Measurements from ENCODE around the gene HBD.
"Not testable (repeated sequence)": the region's sequence is repeated elsewhere in the genome, so short reads cannot be mapped to it uniquely, and the experiment has no call there.

Gene HBD

DNA sequence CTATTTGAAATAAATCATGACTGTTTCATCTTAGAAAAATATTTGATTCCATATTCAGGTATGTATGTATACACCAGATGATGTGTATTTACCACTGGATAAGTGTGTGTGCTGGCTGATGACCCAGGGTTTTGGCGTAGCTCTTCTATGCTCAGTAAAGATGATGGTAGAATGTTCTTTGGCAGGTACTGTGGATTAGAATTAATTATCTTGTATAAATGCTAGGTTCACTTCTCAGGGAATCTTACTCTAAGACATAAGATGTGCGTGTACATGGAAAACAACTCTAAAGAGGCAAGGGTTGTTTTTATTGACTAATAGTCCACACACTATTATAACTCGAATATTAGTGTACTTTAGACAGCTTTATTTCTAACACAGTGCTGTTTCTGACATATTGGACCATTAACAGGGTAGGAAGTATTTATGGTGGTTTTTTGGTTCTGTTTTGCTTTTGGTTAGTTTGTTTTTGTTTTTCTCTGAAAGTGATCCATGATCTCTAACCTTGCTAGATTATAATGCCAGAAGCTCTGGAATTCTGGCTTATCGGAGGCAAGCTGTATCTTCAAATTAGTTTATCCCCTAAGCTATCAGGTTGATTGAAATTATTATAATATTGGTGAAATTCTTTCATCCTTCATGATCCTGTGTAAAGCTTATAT is 16.4 kb upstream of the HBD start:
- no peaks in the 10 kb centered on the region for H3K36me3 ChIP-seq (replicated peaks; ENCODE audit: insufficient read depth, low read length)
- no peaks in the 10 kb centered on the region for H3K9me2 ChIP-seq (replicated peaks; ENCODE audit: insufficient read depth, low read length)
- no peaks in the 10 kb centered on the region for H3K4me1 ChIP-seq (ENCODE audit: low read length)
- no peaks in the 10 kb centered on the region for H3K79me2 ChIP-seq (ENCODE audit: low read length)
- no peak overlapping the region for H3K9ac ChIP-seq (ENCODE audit: low read length)
- H4K20me1 ChIP-seq (ENCODE audit: insufficient read depth, low read length) = no peaks in the 10 kb centered on the region
- no peak for DNase-seq
- H3K27ac ChIP-seq (ENCODE audit: low read length) = no peak overlapping the region
- no peak for TF ChIP-seq EZH2 (optimal IDR thresholded peaks at IDR 0.05; ENCODE audit: low read depth, low read length)
- TF ChIP-seq, protein P1, sequence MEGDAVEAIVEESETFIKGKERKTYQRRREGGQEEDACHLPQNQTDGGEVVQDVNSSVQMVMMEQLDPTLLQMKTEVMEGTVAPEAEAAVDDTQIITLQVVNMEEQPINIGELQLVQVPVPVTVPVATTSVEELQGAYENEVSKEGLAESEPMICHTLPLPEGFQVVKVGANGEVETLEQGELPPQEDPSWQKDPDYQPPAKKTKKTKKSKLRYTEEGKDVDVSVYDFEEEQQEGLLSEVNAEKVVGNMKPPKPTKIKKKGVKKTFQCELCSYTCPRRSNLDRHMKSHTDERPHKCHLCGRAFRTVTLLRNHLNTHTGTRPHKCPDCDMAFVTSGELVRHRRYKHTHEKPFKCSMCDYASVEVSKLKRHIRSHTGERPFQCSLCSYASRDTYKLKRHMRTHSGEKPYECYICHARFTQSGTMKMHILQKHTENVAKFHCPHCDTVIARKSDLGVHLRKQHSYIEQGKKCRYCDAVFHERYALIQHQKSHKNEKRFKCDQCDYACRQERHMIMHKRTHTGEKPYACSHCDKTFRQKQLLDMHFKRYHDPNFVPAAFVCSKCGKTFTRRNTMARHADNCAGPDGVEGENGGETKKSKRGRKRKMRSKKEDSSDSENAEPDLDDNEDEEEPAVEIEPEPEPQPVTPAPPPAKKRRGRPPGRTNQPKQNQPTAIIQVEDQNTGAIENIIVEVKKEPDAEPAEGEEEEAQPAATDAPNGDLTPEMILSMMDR (IDR thresholded peaks at IDR 0.05; ENCODE audit: low read length) = no peak
- no peak for TF ChIP-seq EZH2phosphoT487 (IDR thresholded peaks at IDR 0.05; ENCODE audit: low read length)
- H3K4me2 ChIP-seq (ENCODE audit: low read depth, low read length) = no peak overlapping the region
- H2AFZ ChIP-seq (ENCODE audit: low read length) = no peak overlapping the region
- no peak overlapping the region for H3K4me3 ChIP-seq (ENCODE audit: low read length)
- no peaks in the 10 kb centered on the region for H3K9me3 ChIP-seq (replicated peaks; ENCODE audit: insufficient read depth, low read length)
- H3K27me3 ChIP-seq (replicated peaks; ENCODE audit: insufficient read depth, low read length) = no peaks in the 10 kb centered on the region
- H3F3A ChIP-seq (ENCODE audit: insufficient read depth, low read length) = no peaks in the 10 kb centered on the region

- H4K20me1 ChIP-seq (ENCODE audit: insufficient read depth, low read length); H3K9me3 ChIP-seq (replicated peaks; ENCODE audit: insufficient read depth, low read length); H3K9me2 ChIP-seq (replicated peaks; ENCODE audit: insufficient read depth, low read length); H3K79me2 ChIP-seq (ENCODE audit: low read length); H3K27me3 ChIP-seq (replicated peaks; ENCODE audit: insufficient read depth, low read length); H3K4me3 ChIP-seq (ENCODE audit: low read length); H3F3A ChIP-seq (ENCODE audit: insufficient read depth, low read length); DNase-seq; H2AFZ ChIP-seq (ENCODE audit: low read length); H3K4me1 ChIP-seq (ENCODE audit: low read length); H3K9ac ChIP-seq (ENCODE audit: low read length); H3K36me3 ChIP-seq (replicated peaks; ENCODE audit: insufficient read depth, low read length); H3K4me2 ChIP-seq (ENCODE audit: low read depth, low read length); H3K27ac ChIP-seq (ENCODE audit: low read length): not testable (repeated sequence)
These were observed 15.6 kb upstream of the HBD start, which contains the start of gene HBG1 for GRCh38 chr11:5249807-5250396. TSS of gene HBG1 (minus strand) at chr11:5249857. CDS start at chr11:5249804, 53 bp downstream.

DNA sequence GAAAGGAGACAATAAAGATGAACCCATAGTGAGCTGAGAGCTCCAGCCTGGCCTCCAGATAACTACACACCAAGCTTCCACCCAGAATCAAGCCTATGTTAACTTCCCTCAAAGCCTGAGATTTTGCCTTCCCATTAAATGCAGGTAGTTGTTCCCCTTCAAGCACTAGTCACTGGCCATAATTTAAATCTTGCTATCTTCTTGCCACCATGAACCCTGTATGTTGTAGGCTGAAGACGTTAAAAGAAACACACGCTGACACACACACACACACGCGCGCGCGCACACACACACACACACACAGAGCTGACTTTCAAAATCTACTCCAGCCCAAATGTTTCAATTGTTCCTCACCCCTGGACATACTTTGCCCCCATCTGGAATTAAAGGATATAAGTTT is 14.2 kb upstream of the HBD start:
- H3K9ac ChIP-seq (ENCODE audit: low read length); H3K36me3 ChIP-seq (replicated peaks; ENCODE audit: insufficient read depth, low read length): not testable (repeated sequence)

GRCh38 chr11:5247472-5248192 is 13.3 kb upstream of the HBD start:
- H3K79me2 ChIP-seq (ENCODE audit: low read length) = no peaks in the 10 kb centered on the region
- H3K4me1 ChIP-seq (ENCODE audit: low read length) = peaks cover 9% of the 10 kb centered on the region
- no peaks in the 10 kb centered on the region for H3K9me3 ChIP-seq (replicated peaks; ENCODE audit: insufficient read depth, low read length)
- no peak overlapping the region for H2AFZ ChIP-seq (ENCODE audit: low read length)
- H4K20me1 ChIP-seq (ENCODE audit: insufficient read depth, low read length) = no peaks in the 10 kb centered on the region
- no peak overlapping the region for H3K27ac ChIP-seq (ENCODE audit: low read length)
- no peaks in the 10 kb centered on the region for H3K27me3 ChIP-seq (replicated peaks; ENCODE audit: insufficient read depth, low read length)
- DNase-seq = no peak
- H3K36me3 ChIP-seq (replicated peaks; ENCODE audit: insufficient read depth, low read length) = no peaks in the 10 kb centered on the region
- H3K9me2 ChIP-seq (replicated peaks; ENCODE audit: insufficient read depth, low read length) = no peaks in the 10 kb centered on the region
- TF ChIP-seq EZH2phosphoT487 (IDR thresholded peaks at IDR 0.05; ENCODE audit: low read length) (no peak), EZH2 (optimal IDR thresholded peaks at IDR 0.05; ENCODE audit: low read depth, low read length) (no peak)
- TF ChIP-seq, protein P1 (IDR thresholded peaks at IDR 0.05; ENCODE audit: low read length) = no peak
- H3K4me2 ChIP-seq (ENCODE audit: low read depth, low read length) = no peak overlapping the region
- no peak overlapping the region for H3K4me3 ChIP-seq (ENCODE audit: low read length)
- H3F3A ChIP-seq (ENCODE audit: insufficient read depth, low read length) = no peaks in the 10 kb centered on the region
- no peak overlapping the region for H3K9ac ChIP-seq (ENCODE audit: low read length)

More for the DNA sequence above, 14.2 kb upstream of the HBD start:
- not testable (repeated sequence) for H3K9me2 ChIP-seq (replicated peaks; ENCODE audit: insufficient read depth, low read length); H3K9me3 ChIP-seq (replicated peaks; ENCODE audit: insufficient read depth, low read length); H4K20me1 ChIP-seq (ENCODE audit: insufficient read depth, low read length); DNase-seq; H3K27ac ChIP-seq (ENCODE audit: low read length); H3K4me1 ChIP-seq (ENCODE audit: low read length); H3K27me3 ChIP-seq (replicated peaks; ENCODE audit: insufficient read depth, low read length); H3K4me3 ChIP-seq (ENCODE audit: low read length); H3F3A ChIP-seq (ENCODE audit: insufficient read depth, low read length); H2AFZ ChIP-seq (ENCODE audit: low read length); H3K4me2 ChIP-seq (ENCODE audit: low read depth, low read length); H3K79me2 ChIP-seq (ENCODE audit: low read length)
